Stimulated activated CD4-positive, alpha-beta T cell treated with anti-CD3 and anti-CD28 coated beads, Interleukin-2, amount 100 ng/mL, for 4 hours (primary cell): Measurements from ENCODE around the gene CLSTN3.
"Not testable (repeated sequence)": the region's sequence is repeated elsewhere in the genome, so short reads cannot be mapped to it uniquely, and the experiment has no call there.

ENCODE experiments used
- DNase-seq: peaks from one replicate; pipeline ENCODE4 v3.0.0-alpha.2; 2020; ENCODE audit warnings: low read depth

CLSTN3 gene

GRCh38 chr12:7150356-7150755 is 20.2 kb downstream of the CLSTN3 start:
- no peak for DNase-seq

- no peak for DNase-seq
Observed at GRCh38 chr12:7150841-7151240, 20.7 kb downstream of the CLSTN3 start.

- DNase-seq: no peak
Observed at GRCh38 chr12:7151532-7151931, 21.4 kb downstream of the CLSTN3 start.

- no peak for DNase-seq
Observed at GRCh38 chr12:7152818-7153217, 22.6 kb downstream of the CLSTN3 start.

GRCh38 chr12:7154042-7154441 is 23.9 kb downstream of the CLSTN3 start:
- DNase-seq: no peak

- no peak for DNase-seq
Observed at GRCh38 chr12:7154901-7155470, 24.8 kb downstream of the CLSTN3 start.

- DNase-seq: no peak
Observed at GRCh38 chr12:7155471-7156034, 25.4 kb downstream of the CLSTN3 start.

GRCh38 chr12:7156259-7157197 is 26.4 kb downstream of the CLSTN3 start:
- DNase-seq: no peak

- DNase-seq: no peak
Observed at GRCh38 chr12:7157391-7157790, 27.2 kb downstream of the CLSTN3 start.

- DNase-seq: no peak
Observed at GRCh38 chr12:7158781-7159609, 28.8 kb downstream of the CLSTN3 start.

- DNase-seq: no peak
Observed at GRCh38 chr12:7160183-7160582, 30.0 kb downstream of the CLSTN3 start.

GRCh38 chr12:7161327-7161726 is 31.2 kb downstream of the CLSTN3 start:
- no peak for DNase-seq

- DNase-seq: no peak
Observed at GRCh38 chr12:7161811-7162210, 31.6 kb downstream of the CLSTN3 start.

- DNase-seq: peak; percentile 13
Observed at GRCh38 chr12:7162691-7163114, 32.5 kb downstream of the CLSTN3 start.

- no peak for DNase-seq
Observed at GRCh38 chr12:7169951-7170350, 39.8 kb downstream of the CLSTN3 start.

GRCh38 chr12:7171854-7172253 is 41.7 kb downstream of the CLSTN3 start:
- no peak for DNase-seq

GRCh38 chr12:7175493-7175892 is 45.3 kb downstream of the CLSTN3 start:
- no peak for DNase-seq

GRCh38 chr12:7176595-7176994 is 46.4 kb downstream of the CLSTN3 start:
- DNase-seq: no peak

GRCh38 chr12:7178481-7178880 is 48.3 kb downstream of the CLSTN3 start:
- no peak for DNase-seq

GRCh38 chr12:7180685-7181084 is 50.5 kb downstream of the CLSTN3 start:
- DNase-seq: no peak

GRCh38 chr12:7186058-7186457 is 55.9 kb downstream of the CLSTN3 start:
- not testable (repeated sequence) for DNase-seq
